IMR-90 (cell line): ENCODE measurements around the gene KHK.

ENCODE experiments used
- CTCF ChIP-seq: conservative IDR thresholded peaks from 2 replicates; pipeline ENCODE4 v1.5.1; 2012; ENCODE audit warnings: mild to moderate bottlenecking, low read depth, low read length, improper control_type of control experiment
- MAFK ChIP-seq: IDR thresholded peaks from 2 replicates; pipeline ENCODE4 v1.6.1; 2012; ENCODE audit warnings: low read depth, low read length, improper control_type of control experiment
- POLR2A ChIP-seq: IDR thresholded peaks from 2 replicates; pipeline ENCODE4 v1.6.1; 2012; ENCODE audit warnings: mild to moderate bottlenecking, low read depth, low read length
- TF ChIP-seq, protein P1 (sequence below): fragments of 150-350 bp; IDR thresholded peaks from 2 replicates; pipeline ENCODE4 v1.6.1; 2016; ENCODE audit warnings: low read depth, mild to moderate bottlenecking, low read length, moderate library complexity, borderline replicate concordance

GRCh38 chr2:27088634-27089033 lies 2.1 kb downstream of the KHK start:
- TF ChIP-seq MAFK (no peak), CTCF (no peak), POLR2A (no peak)
- TF ChIP-seq, protein P1, sequence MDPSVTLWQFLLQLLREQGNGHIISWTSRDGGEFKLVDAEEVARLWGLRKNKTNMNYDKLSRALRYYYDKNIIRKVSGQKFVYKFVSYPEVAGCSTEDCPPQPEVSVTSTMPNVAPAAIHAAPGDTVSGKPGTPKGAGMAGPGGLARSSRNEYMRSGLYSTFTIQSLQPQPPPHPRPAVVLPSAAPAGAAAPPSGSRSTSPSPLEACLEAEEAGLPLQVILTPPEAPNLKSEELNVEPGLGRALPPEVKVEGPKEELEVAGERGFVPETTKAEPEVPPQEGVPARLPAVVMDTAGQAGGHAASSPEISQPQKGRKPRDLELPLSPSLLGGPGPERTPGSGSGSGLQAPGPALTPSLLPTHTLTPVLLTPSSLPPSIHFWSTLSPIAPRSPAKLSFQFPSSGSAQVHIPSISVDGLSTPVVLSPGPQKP = no peak
